ENCODE measurements around the gene CEP72.

GRCh38 chr5:584846-585245, 27.3 kb upstream of the CEP72 start:
- TF ChIP-seq TRAFD1 (CRISPR knock-in tag; IDR thresholded peaks at IDR 0.05; ENCODE audit: borderline replicate concordance), result no peak
- TF ChIP-seq POLR2AphosphoS2 (IDR thresholded peaks at IDR 0.05; ENCODE audit: low read depth, low read length), result no peak
- no peak for TF ChIP-seq EZH2 (conservative IDR thresholded peaks at IDR 0.05; ENCODE audit: low read depth, low read length)
- TF ChIP-seq CEBPB (IDR thresholded peaks at IDR 0.05; ENCODE audit: borderline replicate concordance, low read depth, low read length), result no peak

All from HepG2 (cell line).